ENCODE results near the gene UMAD1.

DNA sequence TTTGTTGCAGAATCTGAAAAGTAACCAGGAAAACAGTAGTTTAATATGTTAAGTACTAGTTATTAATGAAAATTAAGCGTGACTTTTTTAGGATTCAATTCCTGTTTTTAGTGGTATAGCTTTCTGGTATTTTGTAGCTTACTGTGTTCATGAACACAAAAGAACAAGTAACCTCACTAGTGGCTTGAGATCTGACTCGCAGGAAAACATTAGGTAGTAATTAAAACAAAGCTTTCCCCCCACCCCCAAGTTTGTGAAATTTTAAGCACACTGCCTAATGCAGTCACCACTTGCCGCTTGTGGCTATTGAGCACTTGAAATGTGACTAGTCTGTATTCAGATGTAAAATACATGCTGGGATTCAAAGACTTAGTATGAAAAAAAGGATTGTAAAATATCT lies 180.4 kb downstream of the UMAD1 start:
- TF ChIP-seq POLR2A (IDR thresholded peaks at IDR 0.05; ENCODE audit: low read length) (no peak), GATA1 (IDR thresholded peaks at IDR 0.05; ENCODE audit: low read depth, low read length) (no peak)
